OCI-LY3 (cell line): ENCODE results near the gene KIAA0930.

ENCODE experiments used
- EZH2phosphoT487 ChIP-seq: fragments of 200-600 bp; shearing (Covaris generic); IDR thresholded peaks from 2 replicates; pipeline ENCODE4 v1.6.1; 2018; ENCODE audit warnings: antibody characterized with exemption, mixed run types, low read depth
- TF ChIP-seq, protein P1 (sequence below): fragments of 200-600, 300-600 bp; sonication (generic); IDR thresholded peaks from 2 replicates; pipeline ENCODE4 v1.5.1; 2014; ENCODE audit warnings: antibody characterized with exemption, low read length, low read depth

GRCh38 chr22:45196308-45196707, 44.4 kb downstream of the KIAA0930 start:
- TF ChIP-seq, protein P1, sequence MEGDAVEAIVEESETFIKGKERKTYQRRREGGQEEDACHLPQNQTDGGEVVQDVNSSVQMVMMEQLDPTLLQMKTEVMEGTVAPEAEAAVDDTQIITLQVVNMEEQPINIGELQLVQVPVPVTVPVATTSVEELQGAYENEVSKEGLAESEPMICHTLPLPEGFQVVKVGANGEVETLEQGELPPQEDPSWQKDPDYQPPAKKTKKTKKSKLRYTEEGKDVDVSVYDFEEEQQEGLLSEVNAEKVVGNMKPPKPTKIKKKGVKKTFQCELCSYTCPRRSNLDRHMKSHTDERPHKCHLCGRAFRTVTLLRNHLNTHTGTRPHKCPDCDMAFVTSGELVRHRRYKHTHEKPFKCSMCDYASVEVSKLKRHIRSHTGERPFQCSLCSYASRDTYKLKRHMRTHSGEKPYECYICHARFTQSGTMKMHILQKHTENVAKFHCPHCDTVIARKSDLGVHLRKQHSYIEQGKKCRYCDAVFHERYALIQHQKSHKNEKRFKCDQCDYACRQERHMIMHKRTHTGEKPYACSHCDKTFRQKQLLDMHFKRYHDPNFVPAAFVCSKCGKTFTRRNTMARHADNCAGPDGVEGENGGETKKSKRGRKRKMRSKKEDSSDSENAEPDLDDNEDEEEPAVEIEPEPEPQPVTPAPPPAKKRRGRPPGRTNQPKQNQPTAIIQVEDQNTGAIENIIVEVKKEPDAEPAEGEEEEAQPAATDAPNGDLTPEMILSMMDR = no peak
- no peak for TF ChIP-seq EZH2phosphoT487
